Activated CD4-positive, alpha-beta T cell treated with anti-CD3 and anti-CD28 coated beads, Interleukin-2, amount 50 U/mL, for 24 hours (primary cell): Measurements from ENCODE around the gene TDRD7.
"Not testable (repeated sequence)": the region's sequence is repeated elsewhere in the genome, so short reads cannot be mapped to it uniquely, and the experiment has no call there.

ENCODE experiments used
- DNase-seq, 2 donors: peaks; one replicate each; pipeline ENCODE4 v3.0.0-alpha.2; 2020; ENCODE audit warnings: low read depth in 1 of 2, low spot score in 1 of 2

TDRD7 gene

GRCh38 chr9:97473717-97474116, 61.8 kb downstream of the TDRD7 start:
- no peak for DNase-seq

DNA sequence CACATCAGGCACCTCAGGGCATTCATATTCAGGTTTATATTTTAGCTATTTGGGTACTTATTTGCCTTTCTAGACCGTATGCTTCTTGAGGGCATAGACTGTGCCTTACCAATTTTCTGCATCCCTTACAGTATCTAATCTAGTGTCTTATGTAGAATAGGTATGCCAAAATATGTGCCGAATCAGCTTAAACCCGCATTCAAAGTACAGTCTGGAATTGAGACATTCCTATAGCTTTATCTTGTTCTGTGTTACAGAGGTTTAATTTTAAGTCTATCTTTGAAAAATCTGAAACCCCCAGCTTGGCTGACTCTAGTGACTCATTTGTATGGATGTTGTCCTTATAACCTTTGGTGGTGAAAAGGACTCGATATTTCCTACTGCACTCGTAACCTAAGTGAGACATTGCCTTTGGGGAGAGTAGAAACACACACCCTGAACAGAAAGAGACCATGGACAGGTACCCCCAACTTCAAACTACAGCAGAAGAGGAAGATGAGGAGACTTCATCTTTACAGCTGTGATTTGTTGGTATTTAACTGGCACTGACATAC, 62.6 kb downstream of the TDRD7 start:
- no peak for DNase-seq

DNA sequence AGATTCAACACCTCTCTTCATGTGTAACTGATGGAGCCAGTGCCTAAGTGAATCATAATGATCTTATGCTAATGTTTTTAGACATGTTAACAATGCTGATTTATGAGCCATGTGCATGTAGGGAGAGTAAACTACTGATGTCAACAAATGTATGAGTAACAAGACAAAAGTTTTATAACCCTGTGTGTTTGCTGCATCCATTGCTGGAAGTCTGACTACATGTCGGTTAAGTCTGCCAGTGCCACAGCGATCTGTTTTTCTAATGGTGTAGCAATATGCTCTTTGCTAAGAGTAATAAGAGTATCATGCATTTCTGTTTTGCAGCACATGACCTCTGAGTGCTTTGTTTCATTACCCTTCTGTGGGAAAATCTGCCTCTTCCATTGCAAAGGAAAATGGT, 63.2 kb downstream of the TDRD7 start:
- DNase-seq, result no peak

GRCh38 chr9:97478301-97478981, 66.5 kb downstream of the TDRD7 start:
- DNase-seq, result no peak

DNA sequence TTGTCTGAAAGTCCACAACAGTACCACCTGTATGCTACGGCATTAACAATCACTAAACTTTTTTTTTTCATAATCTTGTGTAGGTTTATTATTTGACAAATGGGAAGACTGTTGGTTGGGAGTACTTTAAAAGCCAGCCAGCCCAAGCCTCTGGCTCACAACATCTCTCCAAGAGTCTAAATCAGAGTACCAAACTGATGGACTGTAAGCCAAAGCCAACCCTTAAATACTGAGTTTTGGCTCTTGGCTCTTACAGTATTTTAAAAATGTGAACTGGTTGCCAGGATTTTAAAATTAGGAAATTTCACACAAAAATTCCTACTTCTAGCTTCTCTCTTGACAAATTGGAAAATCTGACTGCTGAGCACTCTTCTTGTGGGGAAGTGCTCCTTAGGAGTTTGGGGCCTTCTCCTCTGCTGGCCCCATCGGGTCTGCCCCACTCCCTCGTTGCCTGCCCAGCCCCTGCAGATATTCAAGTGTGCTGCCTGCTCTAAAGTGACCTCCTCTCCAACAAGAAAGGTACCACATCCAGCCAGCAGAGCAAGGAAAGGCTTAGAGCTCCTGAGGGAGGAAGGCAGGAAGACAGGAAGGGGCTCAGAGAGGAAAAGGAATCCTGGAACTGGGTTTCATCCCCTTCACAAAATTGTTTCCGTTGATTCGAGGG, 67.7 kb downstream of the TDRD7 start:
- no peak for DNase-seq

DNA sequence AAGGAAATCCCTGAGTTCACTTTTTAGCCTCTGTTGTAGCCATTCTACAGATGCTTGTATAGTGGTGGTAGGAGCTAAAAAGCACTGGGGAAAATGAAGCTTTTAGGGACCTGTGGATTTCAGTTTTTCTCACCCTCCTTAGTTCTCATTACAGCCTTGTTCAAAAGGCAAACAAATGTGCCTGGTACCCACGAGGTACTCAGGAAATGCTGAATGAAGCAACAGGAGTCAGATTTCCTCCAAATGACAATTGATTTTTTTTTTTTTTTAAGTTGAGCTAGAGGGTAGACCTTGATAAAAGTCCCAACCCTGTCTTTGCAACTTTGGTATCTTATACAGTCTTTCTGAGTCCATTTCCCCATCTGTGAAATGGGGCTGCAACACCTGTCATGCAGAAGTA, 68.3 kb downstream of the TDRD7 start:
- no peak for DNase-seq

DNA sequence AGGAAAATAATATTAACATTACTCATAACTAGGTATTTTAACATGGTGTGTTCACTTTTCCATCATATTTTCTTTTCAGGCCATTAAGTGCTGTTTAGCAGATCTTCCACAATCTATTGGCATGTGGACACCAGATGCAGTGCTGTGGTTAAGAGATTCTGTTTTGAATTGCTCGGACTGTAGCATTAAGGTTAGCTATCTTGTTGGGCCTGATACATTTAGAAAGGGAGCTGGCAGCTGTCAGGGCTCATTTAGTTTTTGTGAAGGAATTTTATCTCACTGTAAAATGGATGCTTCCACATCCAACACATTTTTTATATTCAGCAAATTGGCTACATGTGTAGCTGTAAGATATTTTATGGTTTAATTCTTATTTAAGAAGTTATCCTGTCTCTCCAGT, 68.9 kb downstream of the TDRD7 start:
- no peak for DNase-seq

- no peak for DNase-seq
Measured at GRCh38 chr9:97484134-97484533, 72.2 kb downstream of the TDRD7 start.

DNA sequence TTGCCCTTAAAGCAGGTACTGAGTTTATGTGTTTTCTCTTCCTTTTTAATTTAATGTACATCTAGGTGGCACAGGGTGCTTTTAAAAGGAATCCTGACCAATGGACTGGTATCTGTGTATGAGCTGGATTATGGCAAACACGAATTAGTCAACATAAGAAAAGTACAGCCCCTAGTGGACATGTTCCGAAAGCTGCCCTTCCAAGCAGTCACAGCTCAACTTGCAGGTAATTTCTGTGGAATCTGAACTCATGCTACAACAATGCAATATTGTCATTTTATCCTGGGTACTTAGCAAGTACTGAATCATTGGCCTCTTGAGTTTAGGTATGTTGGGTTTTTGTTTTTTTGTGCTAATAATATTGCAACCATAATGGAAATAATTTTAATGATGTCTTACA, 75.2 kb downstream of the TDRD7 start:
- no peak for DNase-seq

GRCh38 chr9:97487861-97488260, 76.0 kb downstream of the TDRD7 start:
- no peak for DNase-seq

GRCh38 chr9:97491216-97491999, 79.5 kb downstream of the TDRD7 start:
- DNase-seq, result no peak

DNA sequence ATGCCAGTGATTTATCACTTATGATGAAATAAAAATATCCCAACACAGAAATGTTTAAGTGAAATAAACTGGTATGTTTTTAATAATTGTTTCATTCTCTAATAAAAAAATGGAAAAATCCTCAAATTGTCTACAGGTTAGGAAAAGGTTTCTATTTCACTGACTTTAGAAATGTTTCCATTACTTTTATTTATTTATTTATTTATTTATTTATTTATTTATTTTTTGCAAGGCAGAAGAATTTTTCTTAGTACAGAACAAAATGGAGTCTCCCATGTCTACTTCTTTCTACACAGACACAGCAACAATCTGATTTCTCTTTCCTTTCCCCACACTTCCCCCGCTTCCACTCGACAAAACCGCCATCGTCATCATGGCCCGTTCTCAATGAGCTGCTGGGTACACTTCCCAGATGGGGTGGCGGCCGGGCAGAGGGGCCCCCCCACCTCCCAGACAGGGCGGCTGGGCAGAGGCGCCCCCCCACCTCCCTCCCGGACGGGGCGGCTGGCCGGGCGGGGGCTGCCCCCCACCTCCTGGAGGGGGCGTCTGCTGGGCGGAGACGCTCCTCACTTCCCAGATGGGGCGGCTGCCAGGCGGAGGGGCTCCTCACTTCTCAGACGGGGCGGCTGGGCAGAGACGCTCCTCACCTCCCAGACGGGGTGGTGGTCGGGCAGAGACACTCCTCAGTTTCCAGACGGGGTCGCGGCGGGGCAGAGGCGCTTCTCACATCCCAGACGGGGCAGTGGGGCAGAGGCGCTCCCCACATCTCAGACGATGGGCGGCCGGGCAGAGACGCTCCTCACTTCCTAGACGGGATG, 85.9 kb downstream of the TDRD7 start:
- DNase-seq, result not testable (repeated sequence)

DNA sequence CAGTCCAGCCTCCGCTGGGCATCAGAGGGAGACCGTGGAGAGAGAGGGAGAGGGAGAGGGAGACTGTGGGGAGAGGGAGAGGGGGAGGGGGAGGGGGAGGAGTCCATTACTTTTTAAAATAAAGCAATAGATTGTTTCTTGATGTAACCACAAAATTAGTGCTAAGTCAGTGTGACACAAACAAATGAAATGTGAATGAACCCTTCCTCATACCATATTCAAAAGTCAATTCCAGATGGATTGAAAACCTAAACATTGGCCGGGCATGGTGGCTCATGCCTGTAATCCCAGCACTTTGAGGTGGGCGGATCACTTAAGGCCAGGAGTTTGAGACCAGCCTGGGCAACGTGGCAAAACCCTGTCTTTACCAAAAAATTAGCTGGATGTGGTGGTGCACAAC, 87.0 kb downstream of the TDRD7 start:
- DNase-seq, result not testable (repeated sequence)

- DNase-seq, result no peak
Measured at GRCh38 chr9:97500263-97500662, 88.4 kb downstream of the TDRD7 start.

- DNase-seq, result no peak
Measured at GRCh38 chr9:97500765-97501176, 88.9 kb downstream of the TDRD7 start.

GRCh38 chr9:97501177-97501971, 89.5 kb downstream of the TDRD7 start, which contains the start of gene TMOD1:
TMOD1 (plus strand) TSS chr9:97501666; CDS start chr9:97524189, 22,523 bp downstream.
- peak in 1 of 2 donors; percentile 7 for DNase-seq

DNA sequence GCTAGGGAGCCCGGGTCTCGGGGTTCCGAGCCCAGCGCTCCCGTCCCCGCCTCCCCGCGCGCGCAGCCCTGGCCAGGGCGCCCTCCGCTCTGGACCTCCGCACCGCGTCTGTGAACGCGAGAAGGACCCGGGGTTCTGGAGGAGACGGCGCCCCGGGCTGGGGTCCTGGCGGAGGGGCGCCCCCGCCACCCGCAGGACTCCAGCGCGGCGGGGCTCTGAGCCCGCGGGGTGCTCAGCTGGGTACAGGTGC, 90.0 kb downstream of the TDRD7 start:
- DNase-seq, result no peak

DNA sequence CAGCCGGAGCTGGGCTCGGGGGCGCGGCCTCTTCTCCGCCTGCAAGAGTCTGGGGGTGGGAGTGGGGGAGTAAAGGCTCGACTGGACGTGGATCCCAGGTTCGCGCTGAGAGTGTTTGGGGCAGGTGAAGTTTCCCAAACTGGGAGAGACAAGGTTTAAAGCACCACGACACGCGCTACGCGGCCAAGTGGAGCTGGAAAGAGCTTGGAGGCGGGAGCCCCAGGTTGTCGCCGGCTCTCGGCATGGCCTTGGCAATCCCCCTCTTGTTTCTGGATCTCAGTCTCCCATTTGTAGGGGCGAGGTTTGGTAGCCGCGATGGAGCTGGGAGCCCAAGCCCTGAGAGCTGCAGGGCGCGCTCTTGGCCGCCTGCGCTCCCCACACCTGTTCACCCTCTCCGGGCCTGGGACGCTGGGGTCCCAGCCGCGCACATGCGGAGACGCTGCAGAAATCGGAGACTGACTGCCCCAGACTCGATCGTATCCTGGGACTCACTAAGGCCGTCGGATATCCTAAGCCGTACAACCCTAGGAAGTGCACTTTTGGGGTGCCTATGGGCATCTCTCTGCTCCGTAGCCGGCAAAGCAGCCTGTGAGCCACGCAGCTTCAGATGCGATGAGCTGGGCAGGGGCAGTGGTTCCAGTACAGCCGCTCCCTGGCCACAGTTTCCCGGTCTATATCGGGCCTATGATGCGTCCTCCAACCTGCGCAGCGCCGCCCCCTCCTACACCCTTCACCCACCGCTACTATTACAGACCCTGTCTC, 90.5 kb downstream of the TDRD7 start:
- DNase-seq, result no peak

- no peak for DNase-seq
Measured at GRCh38 chr9:97502984-97503861, 91.3 kb downstream of the TDRD7 start.
